WTC11 (cell line): ENCODE results near the gene KRT76.

Experiments used
- CREB1 ChIP-seq: sonication (generic); formaldehyde crosslinking; IDR thresholded peaks from 2 replicates; pipeline ENCODE4 v1.8.0; 2023; ENCODE audit warnings: mild to moderate bottlenecking, missing genetic modification reagents
- SP1 ChIP-seq: sonication (generic); formaldehyde crosslinking; conservative IDR thresholded peaks from 2 replicates; pipeline ENCODE4 v1.8.1; 2022; ENCODE audit warnings: missing genetic modification reagents
- TP53 ChIP-seq: sonication (generic); formaldehyde crosslinking; IDR thresholded peaks from 2 replicates; pipeline ENCODE4 v1.8.1; 2023; ENCODE audit warnings: mild to moderate bottlenecking, missing genetic modification reagents
- TF ChIP-seq, protein P1 (sequence below): sonication (generic); formaldehyde crosslinking; IDR thresholded peaks from 2 replicates; pipeline ENCODE4 v1.8.1; 2022; ENCODE audit warnings: mild to moderate bottlenecking, moderate library complexity, missing genetic modification reagents
- TF ChIP-seq, protein P2 (sequence below): fragments of 200-600 bp; IDR thresholded peaks from 2 replicates; pipeline ENCODE4 v1.8.0; 2022; ENCODE audit warnings: antibody characterized with exemption
- TF ChIP-seq, protein P3 (sequence below): sonication (generic); formaldehyde crosslinking; IDR thresholded peaks from 2 replicates; pipeline ENCODE4 v1.8.0; 2022; ENCODE audit warnings: mild to moderate bottlenecking, missing genetic modification reagents
- TF ChIP-seq, protein P4 (sequence below): sonication (generic); formaldehyde crosslinking; IDR thresholded peaks from 2 replicates; pipeline ENCODE4 v1.8.0; 2023; ENCODE audit warnings: mild to moderate bottlenecking, missing genetic modification reagents

DNA sequence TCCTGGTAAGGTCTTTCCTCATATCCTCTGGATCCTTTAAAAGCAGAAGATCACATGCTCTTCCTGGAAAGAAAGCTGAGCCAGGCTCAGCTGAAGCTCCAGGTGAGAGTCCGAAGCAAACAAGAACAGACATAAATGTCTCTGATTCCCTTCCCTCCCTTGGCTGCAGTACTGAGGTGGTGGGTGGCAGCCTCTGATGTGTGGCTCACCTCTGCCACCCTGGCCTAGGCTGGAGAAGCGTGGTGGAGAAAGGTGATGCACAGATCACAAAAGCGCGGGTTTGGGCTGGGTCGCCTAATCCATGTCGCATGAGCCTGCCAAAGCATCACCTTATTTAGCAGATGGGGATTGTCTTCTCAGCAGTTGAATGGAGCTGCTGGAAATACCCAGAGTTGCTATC lies 2.8 kb upstream of the KRT76 start:
- TF ChIP-seq, protein P1, sequence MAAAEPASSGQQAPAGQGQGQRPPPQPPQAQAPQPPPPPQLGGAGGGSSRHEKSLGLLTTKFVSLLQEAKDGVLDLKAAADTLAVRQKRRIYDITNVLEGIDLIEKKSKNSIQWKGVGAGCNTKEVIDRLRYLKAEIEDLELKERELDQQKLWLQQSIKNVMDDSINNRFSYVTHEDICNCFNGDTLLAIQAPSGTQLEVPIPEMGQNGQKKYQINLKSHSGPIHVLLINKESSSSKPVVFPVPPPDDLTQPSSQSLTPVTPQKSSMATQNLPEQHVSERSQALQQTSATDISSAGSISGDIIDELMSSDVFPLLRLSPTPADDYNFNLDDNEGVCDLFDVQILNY (CRISPR knock-in tag): no peak
- TF ChIP-seq, protein P2, sequence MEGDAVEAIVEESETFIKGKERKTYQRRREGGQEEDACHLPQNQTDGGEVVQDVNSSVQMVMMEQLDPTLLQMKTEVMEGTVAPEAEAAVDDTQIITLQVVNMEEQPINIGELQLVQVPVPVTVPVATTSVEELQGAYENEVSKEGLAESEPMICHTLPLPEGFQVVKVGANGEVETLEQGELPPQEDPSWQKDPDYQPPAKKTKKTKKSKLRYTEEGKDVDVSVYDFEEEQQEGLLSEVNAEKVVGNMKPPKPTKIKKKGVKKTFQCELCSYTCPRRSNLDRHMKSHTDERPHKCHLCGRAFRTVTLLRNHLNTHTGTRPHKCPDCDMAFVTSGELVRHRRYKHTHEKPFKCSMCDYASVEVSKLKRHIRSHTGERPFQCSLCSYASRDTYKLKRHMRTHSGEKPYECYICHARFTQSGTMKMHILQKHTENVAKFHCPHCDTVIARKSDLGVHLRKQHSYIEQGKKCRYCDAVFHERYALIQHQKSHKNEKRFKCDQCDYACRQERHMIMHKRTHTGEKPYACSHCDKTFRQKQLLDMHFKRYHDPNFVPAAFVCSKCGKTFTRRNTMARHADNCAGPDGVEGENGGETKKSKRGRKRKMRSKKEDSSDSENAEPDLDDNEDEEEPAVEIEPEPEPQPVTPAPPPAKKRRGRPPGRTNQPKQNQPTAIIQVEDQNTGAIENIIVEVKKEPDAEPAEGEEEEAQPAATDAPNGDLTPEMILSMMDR: no peak
- TF ChIP-seq, protein P3, sequence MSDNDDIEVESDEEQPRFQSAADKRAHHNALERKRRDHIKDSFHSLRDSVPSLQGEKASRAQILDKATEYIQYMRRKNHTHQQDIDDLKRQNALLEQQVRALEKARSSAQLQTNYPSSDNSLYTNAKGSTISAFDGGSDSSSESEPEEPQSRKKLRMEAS (CRISPR knock-in tag): no peak
- TF ChIP-seq CREB1 (CRISPR knock-in tag) (no peak), TP53 (CRISPR knock-in tag) (no peak), SP1 (CRISPR knock-in tag) (no peak)
- TF ChIP-seq, protein P4, sequence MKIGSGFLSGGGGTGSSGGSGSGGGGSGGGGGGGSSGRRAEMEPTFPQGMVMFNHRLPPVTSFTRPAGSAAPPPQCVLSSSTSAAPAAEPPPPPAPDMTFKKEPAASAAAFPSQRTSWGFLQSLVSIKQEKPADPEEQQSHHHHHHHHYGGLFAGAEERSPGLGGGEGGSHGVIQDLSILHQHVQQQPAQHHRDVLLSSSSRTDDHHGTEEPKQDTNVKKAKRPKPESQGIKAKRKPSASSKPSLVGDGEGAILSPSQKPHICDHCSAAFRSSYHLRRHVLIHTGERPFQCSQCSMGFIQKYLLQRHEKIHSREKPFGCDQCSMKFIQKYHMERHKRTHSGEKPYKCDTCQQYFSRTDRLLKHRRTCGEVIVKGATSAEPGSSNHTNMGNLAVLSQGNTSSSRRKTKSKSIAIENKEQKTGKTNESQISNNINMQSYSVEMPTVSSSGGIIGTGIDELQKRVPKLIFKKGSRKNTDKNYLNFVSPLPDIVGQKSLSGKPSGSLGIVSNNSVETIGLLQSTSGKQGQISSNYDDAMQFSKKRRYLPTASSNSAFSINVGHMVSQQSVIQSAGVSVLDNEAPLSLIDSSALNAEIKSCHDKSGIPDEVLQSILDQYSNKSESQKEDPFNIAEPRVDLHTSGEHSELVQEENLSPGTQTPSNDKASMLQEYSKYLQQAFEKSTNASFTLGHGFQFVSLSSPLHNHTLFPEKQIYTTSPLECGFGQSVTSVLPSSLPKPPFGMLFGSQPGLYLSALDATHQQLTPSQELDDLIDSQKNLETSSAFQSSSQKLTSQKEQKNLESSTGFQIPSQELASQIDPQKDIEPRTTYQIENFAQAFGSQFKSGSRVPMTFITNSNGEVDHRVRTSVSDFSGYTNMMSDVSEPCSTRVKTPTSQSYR (CRISPR knock-in tag): no peak
